ENCODE measurements around the gene PLXNA4.

DNA sequence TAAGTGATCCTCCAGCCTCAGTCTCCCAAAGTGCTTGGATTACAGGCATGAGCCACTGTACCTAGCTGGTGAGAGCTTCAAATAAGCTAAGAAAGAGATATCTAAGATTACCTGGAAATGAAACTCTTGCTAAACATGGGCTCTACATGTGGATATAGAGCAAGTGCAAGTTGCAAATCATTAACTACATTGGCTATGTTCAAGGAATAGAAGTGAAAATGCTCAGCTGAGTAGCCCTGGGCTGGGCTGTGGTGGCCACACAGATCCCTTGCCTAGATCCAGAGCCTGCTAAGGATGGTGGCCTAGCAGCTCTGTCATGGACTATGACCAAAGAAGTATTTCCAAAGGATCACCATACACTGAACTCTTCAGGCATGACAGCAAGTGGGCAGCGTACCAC lies 209.3 kb downstream of the PLXNA4 start:
- TF ChIP-seq POLR2A (IDR thresholded peaks at IDR 0.05) (no peak), POLR2AphosphoS5 (IDR thresholded peaks at IDR 0.05) (no peak), CTCF (IDR thresholded peaks at IDR 0.05 in 8 of 11, conservative IDR thresholded peaks at IDR 0.05 in 3 of 11) (no peak)
